Suprapubic skin (tissue), 4 donors: ENCODE measurements around the gene TMEM131L. TPM values are rescaled to one million over a fixed set of nuclear protein-coding genes. Genes with fewer than 3 reads are reported as not detected.
"Not testable (repeated sequence)": the region's sequence is repeated elsewhere in the genome, so short reads cannot be mapped to it uniquely, and the experiment has no call there.

Source experiments
- DNase-seq, 2 donors: peaks; one replicate each; pipeline ENCODE4 v3.0.0-alpha.2; 2019; ENCODE audit warnings: low spot score in 2 of 2
- H3K27ac ChIP-seq: fragments of 200-600 bp; sonication (generic); one replicate; pipeline ENCODE4 v1.5.1; 2019
- H3K27me3 ChIP-seq: fragments of 200-600 bp; sonication (generic); one replicate; pipeline ENCODE4 v1.5.1; 2019
- H3K36me3 ChIP-seq: fragments of 200-600 bp; sonication (generic); one replicate; pipeline ENCODE4 v1.5.1; 2019
- H3K4me1 ChIP-seq: fragments of 200-600 bp; sonication (generic); one replicate; pipeline ENCODE4 v1.5.1; 2019
- H3K4me3 ChIP-seq: fragments of 200-600 bp; sonication (generic); one replicate; pipeline ENCODE4 v1.5.1; 2019; ENCODE audit warnings: mild to moderate bottlenecking
- H3K9me3 ChIP-seq: fragments of 200-600 bp; sonication (generic); one replicate; pipeline ENCODE4 v1.5.1; 2019
- EP300 ChIP-seq: sonication (generic); formaldehyde crosslinking; IDR thresholded peaks from one replicate; pipeline ENCODE4 v1.6.1; 2017; ENCODE audit warnings: antibody characterized with exemption
- POLR2A ChIP-seq, 2 donors: fragments of 450-650 bp; IDR thresholded peaks; one replicate each; pipeline ENCODE4 v1.6.1; 2017; ENCODE audit warnings: antibody characterized with exemption in 2 of 2, mild to moderate bottlenecking in 2 of 2, moderate library complexity in 2 of 2
- POLR2AphosphoS5 ChIP-seq, 3 donors: sonication (generic); formaldehyde crosslinking; IDR thresholded peaks; one replicate each; pipeline ENCODE4 v1.6.1; 2017; ENCODE audit warnings: antibody characterized with exemption in 3 of 3
- WGBS: methylation state at CpG from one replicate; pipeline ENCODE4 v1.1.5; 2018; 5-methylcytosine and 5-hydroxymethylcytosine counted together
- total RNA-seq, 4 donors: library from RNA; depleted of rRNA; stranded (reverse); fragments of >200 nt; gene quantifications; one replicate each; pipeline ENCODE4 v1.1.0, GENCODE V29; 2016
- TF ChIP-seq, protein P1 (sequence below), 2 donors: fragments of 200-600 bp in 1 of 2; fragments of 450-650 bp in 1 of 2; sonication (generic) in 1 of 2; IDR thresholded peaks; one replicate each; pipeline ENCODE4 v1.5.1; 2016 to 2019; ENCODE audit warnings: antibody characterized with exemption in 2 of 2, mild to moderate bottlenecking in 1 of 2, moderate library complexity in 1 of 2

TMEM131L gene
- total RNA-seq, 4 donors from 2014 or later: 13.5 to 25.0 (median 17.2) TPM

DNA sequence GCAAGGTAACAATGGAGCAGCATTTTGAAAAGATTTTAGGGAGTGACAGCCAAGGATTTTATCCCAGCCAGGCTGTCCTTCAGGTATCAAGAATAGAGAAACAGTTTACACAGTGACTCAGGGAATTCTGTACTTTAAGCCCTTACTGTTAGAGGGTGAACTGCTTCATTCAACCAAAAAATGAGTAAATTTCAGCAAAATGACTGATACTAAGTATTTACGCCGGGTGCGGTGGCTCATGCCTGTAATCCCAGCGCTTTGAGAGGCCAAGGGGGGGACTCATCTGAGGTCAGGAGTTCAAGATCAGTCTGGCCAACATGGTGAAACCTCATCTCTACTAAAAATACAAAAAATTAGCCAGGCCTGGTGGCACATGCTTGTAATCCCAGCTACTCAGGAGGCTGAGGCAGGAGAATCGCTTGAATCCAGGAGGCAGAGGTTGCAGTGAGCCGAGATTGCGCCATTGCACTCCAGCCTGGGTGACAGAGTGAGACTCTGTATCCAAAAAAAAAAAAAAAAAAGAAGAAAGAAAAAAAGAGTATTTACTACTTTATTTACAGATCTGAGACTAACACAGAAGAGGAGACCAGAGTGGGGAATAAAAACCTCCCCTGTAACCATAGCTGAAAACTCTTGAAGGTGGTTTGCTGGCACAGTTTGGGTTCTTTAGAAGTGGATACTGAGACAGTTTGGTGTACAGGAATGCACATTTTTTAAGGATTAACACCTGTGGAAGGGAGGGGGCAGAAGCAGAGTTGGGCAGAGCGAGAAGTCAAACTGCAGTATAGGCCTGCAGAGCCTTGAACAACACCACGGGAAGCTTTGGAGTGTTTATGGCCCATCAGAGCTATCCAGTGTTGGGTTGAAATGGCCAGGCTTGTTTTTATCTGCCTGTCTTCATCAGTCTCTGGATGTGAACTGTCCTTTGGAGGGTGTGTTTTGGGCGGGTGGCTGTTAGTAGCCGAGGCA lies 40.5 kb downstream of the TMEM131L start:
- no peak for TF ChIP-seq POLR2A (IDR thresholded peaks at IDR 0.05)
- TF ChIP-seq, protein P1, sequence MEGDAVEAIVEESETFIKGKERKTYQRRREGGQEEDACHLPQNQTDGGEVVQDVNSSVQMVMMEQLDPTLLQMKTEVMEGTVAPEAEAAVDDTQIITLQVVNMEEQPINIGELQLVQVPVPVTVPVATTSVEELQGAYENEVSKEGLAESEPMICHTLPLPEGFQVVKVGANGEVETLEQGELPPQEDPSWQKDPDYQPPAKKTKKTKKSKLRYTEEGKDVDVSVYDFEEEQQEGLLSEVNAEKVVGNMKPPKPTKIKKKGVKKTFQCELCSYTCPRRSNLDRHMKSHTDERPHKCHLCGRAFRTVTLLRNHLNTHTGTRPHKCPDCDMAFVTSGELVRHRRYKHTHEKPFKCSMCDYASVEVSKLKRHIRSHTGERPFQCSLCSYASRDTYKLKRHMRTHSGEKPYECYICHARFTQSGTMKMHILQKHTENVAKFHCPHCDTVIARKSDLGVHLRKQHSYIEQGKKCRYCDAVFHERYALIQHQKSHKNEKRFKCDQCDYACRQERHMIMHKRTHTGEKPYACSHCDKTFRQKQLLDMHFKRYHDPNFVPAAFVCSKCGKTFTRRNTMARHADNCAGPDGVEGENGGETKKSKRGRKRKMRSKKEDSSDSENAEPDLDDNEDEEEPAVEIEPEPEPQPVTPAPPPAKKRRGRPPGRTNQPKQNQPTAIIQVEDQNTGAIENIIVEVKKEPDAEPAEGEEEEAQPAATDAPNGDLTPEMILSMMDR (IDR thresholded peaks at IDR 0.05): no peak
- TF ChIP-seq POLR2AphosphoS5 (IDR thresholded peaks at IDR 0.05): no peak
- no peak for TF ChIP-seq EP300
- no peaks in the 10 kb centered on the region for H3K9me3 ChIP-seq
- H3K27me3 ChIP-seq: no peaks in the 10 kb centered on the region
- H3K4me1 ChIP-seq: peaks cover 9% of the 10 kb centered on the region
- H3K4me3 ChIP-seq: no peak overlapping the region
- no peak for DNase-seq
- H3K27ac ChIP-seq: peak overlapping the region; percentile 50
- WGBS: 83% methylated on average over 11 of the region's 11 CpGs
- H3K36me3 ChIP-seq: no peaks in the 10 kb centered on the region

- Histone ChIP-seq H3K27me3 (no peaks in the 10 kb centered on the region), H3K9me3 (no peaks in the 10 kb centered on the region), H3K4me3 (no peak overlapping the region), H3K36me3 (no peaks in the 10 kb centered on the region), H3K27ac (peak overlapping the region; percentile 50), H3K4me1 (peaks cover 9% of the 10 kb centered on the region)
- no peak for TF ChIP-seq POLR2A (IDR thresholded peaks at IDR 0.05)
- 55% methylated on average over 10 of the region's 10 CpGs for WGBS
- DNase-seq: no peak
Measured at GRCh38 chr4:153507310-153508073, 41.3 kb downstream of the TMEM131L start.

- DNase-seq, H3K36me3 ChIP-seq, H3K4me3 ChIP-seq, H3K27ac ChIP-seq, H3K27me3 ChIP-seq, H3K9me3 ChIP-seq: not testable (repeated sequence)
- WGBS: 96% methylated on average over 2 of the region's 2 CpGs
- H3K4me1 ChIP-seq: peaks cover 17% of the 10 kb centered on the region
Measured at GRCh38 chr4:153509212-153509611, 43.1 kb downstream of the TMEM131L start.

DNA sequence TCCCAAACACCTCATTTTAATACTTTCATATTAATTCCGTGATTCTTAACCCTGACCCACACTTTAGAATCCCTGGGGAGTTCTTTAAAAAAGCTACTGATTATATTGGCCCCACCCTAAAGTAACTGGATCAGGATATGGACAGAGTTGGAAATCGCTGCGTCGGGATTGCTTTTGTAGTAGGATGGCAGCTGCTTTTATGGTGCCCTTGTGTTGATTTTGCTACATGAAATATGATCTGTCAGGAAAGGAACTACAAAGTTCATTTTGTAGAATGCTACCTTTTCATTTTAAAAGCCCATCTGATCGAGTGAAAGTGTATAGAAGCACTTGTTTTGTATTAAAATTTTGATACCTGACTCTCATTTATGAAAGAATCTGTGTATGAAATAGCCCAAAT lies 43.6 kb downstream of the TMEM131L start:
- no peak for DNase-seq
- Histone ChIP-seq H3K9me3 (no peaks in the 10 kb centered on the region), H3K4me3 (no peak overlapping the region), H3K4me1 (peaks cover 18% of the 10 kb centered on the region), H3K36me3 (no peaks in the 10 kb centered on the region), H3K27me3 (no peaks in the 10 kb centered on the region), H3K27ac (no peak overlapping the region)
- WGBS: 88% methylated on average over 5 of the region's 5 CpGs
- TF ChIP-seq, protein P1 (IDR thresholded peaks at IDR 0.05): no peak
- TF ChIP-seq POLR2AphosphoS5 (IDR thresholded peaks at IDR 0.05) (no peak), POLR2A (IDR thresholded peaks at IDR 0.05) (no peak), EP300 (no peak)

GRCh38 chr4:153510252-153511001 lies 44.3 kb downstream of the TMEM131L start:
- 90% methylated on average over 7 of the region's 7 CpGs for WGBS
- H3K4me1 ChIP-seq: peaks cover 18% of the 10 kb centered on the region
- DNase-seq: no peak
- no peak for TF ChIP-seq POLR2A (IDR thresholded peaks at IDR 0.05)
- TF ChIP-seq, protein P1 (IDR thresholded peaks at IDR 0.05): no peak
- TF ChIP-seq POLR2AphosphoS5 (IDR thresholded peaks at IDR 0.05): no peak
- no peak for TF ChIP-seq EP300
- H3K27me3 ChIP-seq: no peaks in the 10 kb centered on the region
- no peaks in the 10 kb centered on the region for H3K36me3 ChIP-seq
- no peak overlapping the region for H3K27ac ChIP-seq
- no peak overlapping the region for H3K4me3 ChIP-seq
- H3K9me3 ChIP-seq: no peaks in the 10 kb centered on the region
